ENCODE measurements around the gene COG5. TPM values are rescaled to one million over a fixed set of nuclear protein-coding genes. Genes with fewer than 3 reads are reported as not detected.

COG5 gene
- total and polyA plus RNA-seq, 10 of the 15 experiments (the other 5 are each of a cell fraction or from before 2014, with no cell fraction given): 5.5 to 27.9 (median 15.6) TPM

- TF ChIP-seq IRF3 (IDR thresholded peaks at IDR 0.05) (no peak), SMAD5 (IDR thresholded peaks at IDR 0.05; ENCODE audit: low read depth) (no peak), RFX5 (IDR thresholded peaks at IDR 0.05; ENCODE audit: low read depth, low read length) (no peak), KLF5 (IDR thresholded peaks at IDR 0.05; ENCODE audit: partially characterized antibody) (no peak), E2F8 (IDR thresholded peaks at IDR 0.05; ENCODE audit: low read depth, partially characterized antibody) (no peak), HDAC6 (IDR thresholded peaks at IDR 0.05; ENCODE audit: unreplicated experiment) (no peak), CHD4 (IDR thresholded peaks at IDR 0.05) (no peak), KAT2A (conservative IDR thresholded peaks at IDR 0.05; ENCODE audit: control insufficient read depth, low read depth, low read length) (no peak), TAF1 (IDR thresholded peaks at IDR 0.05; ENCODE audit: borderline replicate concordance, low read depth, low read length) (no peak)
Measured at GRCh38 chr7:107167483-107168232, 396.1 kb downstream of the COG5 start (continued).
